Peyer's patch (tissue), 4 donors: ENCODE measurements around the gene FAM114A1. TPM values are rescaled to one million over a fixed set of nuclear protein-coding genes. Genes with fewer than 3 reads are reported as not detected.
"Not testable (repeated sequence)": the region's sequence is repeated elsewhere in the genome, so short reads cannot be mapped to it uniquely, and the experiment has no call there.

Experiments used
- DNase-seq, 3 donors: peaks; one replicate each; pipeline ENCODE4 v3.0.0-alpha.2; 2017 to 2019
- H3K27ac ChIP-seq, 4 donors: fragments of 200-600 bp; sonication (generic); one replicate each; pipeline ENCODE4 v1.5.1; 2016 to 2019
- H3K27me3 ChIP-seq, 2 donors: fragments of 200-600 bp; sonication (generic); one replicate each; pipeline ENCODE4 v1.5.1; 2019
- H3K36me3 ChIP-seq, 3 donors: fragments of 200-600 bp; sonication (generic); one replicate each; pipeline ENCODE4 v1.5.1; 2016 to 2019
- H3K4me1 ChIP-seq, 4 donors: fragments of 200-600 bp; sonication (generic); one replicate each; pipeline ENCODE4 v1.5.1; 2016 to 2019
- H3K4me3 ChIP-seq, 4 donors: fragments of 200-600 bp; sonication (generic); 1 replicate in 3 of 4; 2 replicates in 1 of 4; pipeline ENCODE4 v1.5.1; 2016 to 2019; ENCODE audit warnings: mild to moderate bottlenecking in 1 of 4
- H3K9me3 ChIP-seq, 4 donors: fragments of 200-600 bp; sonication (generic); one replicate each; pipeline ENCODE4 v1.5.1; 2016 to 2019; ENCODE audit warnings: mild to moderate bottlenecking in 1 of 4
- POLR2A ChIP-seq, 2 donors: fragments of 450-650 bp; IDR thresholded peaks; one replicate each; pipeline ENCODE4 v1.5.1; 2017; ENCODE audit warnings: antibody characterized with exemption in 2 of 2, mild to moderate bottlenecking in 2 of 2, moderate library complexity in 2 of 2
- total RNA-seq, 4 donors: library from RNA; depleted of rRNA; stranded (reverse); fragments of >200 nt; gene quantifications; one replicate each; pipeline ENCODE4 v1.1.0, GENCODE V29; 2016
- TF ChIP-seq, protein P1 (sequence below), 6 experiments: fragments of 450-650 bp in 4 of 6; fragments of 200-600 bp in 2 of 6; sonication (generic) in 1 of 6; IDR thresholded peaks; one replicate each; pipeline ENCODE4 v1.5.1; 2017 to 2019; ENCODE audit warnings: antibody characterized with exemption in 6 of 6, mild to moderate bottlenecking in 3 of 6, moderate library complexity in 1 of 6

Gene FAM114A1
- total RNA-seq, 4 donors from 2014 or later: 52.2 to 106 (median 69.0) TPM

DNA sequence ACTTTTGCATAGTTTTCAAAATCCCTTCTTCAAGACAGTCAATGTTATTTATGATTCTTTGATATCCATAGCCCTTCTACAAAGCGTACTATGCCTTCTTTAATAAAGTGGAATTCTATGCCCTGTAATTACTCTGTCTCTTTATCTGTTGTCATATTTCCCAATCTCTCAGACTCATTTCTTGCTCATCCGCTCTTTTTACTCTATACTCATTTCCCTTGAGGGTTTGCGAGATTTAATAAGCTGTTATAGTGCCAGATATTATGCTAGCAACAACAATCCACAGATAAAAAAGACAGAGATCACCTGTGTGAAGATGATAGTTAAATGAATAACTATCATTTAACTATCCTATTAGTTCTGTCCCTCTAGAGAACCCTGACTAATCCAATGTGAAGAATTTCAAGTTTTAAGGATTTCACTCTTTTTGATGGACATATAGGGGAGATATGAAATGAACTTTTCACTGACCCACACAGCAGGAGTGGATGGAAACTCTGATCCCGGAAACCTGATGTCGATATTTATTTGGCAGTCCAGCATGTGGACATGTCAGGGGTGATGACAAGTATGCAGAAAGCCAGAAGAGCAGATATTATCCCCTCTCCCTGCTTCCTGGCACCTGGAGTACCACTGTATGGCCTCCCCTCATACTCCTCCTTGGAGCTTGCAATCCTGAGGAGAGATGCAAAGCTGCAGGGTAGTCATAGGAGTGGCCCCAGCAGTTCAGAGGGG, 114.9 kb downstream of the FAM114A1 start:
- Histone ChIP-seq H3K9me3 (no peaks in the 10 kb centered on the region), H3K27ac (no peak overlapping the region), H3K4me1 (no peaks in the 10 kb centered on the region), H3K27me3 (no peaks in the 10 kb centered on the region), H3K4me3 (no peak overlapping the region), H3K36me3 (no peaks in the 10 kb centered on the region)
- TF ChIP-seq, protein P1, sequence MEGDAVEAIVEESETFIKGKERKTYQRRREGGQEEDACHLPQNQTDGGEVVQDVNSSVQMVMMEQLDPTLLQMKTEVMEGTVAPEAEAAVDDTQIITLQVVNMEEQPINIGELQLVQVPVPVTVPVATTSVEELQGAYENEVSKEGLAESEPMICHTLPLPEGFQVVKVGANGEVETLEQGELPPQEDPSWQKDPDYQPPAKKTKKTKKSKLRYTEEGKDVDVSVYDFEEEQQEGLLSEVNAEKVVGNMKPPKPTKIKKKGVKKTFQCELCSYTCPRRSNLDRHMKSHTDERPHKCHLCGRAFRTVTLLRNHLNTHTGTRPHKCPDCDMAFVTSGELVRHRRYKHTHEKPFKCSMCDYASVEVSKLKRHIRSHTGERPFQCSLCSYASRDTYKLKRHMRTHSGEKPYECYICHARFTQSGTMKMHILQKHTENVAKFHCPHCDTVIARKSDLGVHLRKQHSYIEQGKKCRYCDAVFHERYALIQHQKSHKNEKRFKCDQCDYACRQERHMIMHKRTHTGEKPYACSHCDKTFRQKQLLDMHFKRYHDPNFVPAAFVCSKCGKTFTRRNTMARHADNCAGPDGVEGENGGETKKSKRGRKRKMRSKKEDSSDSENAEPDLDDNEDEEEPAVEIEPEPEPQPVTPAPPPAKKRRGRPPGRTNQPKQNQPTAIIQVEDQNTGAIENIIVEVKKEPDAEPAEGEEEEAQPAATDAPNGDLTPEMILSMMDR (IDR thresholded peaks at IDR 0.05): no peak
- no peak for TF ChIP-seq POLR2A (IDR thresholded peaks at IDR 0.05)
- DNase-seq: no peak

DNA sequence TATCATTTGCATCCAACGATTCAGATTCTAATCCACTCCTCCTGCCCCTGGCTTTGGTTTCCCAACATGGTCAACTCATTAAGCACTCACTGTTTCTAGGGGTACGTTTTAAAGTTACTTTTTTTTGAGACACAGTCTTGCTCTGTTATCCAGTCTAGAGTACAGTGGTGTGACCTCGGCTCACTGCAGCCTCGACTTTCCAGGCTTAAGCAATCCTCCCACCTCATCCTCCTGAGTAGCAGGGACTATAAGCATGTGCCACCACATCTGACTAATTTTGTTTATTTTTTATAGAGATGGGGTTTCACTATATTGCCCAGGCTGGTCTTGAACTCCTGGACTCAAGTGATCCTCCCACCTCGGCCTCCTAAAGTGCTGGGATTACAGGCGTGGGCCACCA, 115.7 kb downstream of the FAM114A1 start:
- no peaks in the 10 kb centered on the region for H3K4me1 ChIP-seq
- H3K27me3 ChIP-seq: no peaks in the 10 kb centered on the region
- TF ChIP-seq POLR2A (IDR thresholded peaks at IDR 0.05): no peak
- H3K27ac ChIP-seq: no peak overlapping the region
- DNase-seq: no peak
- H3K4me3 ChIP-seq: no peak overlapping the region
- no peaks in the 10 kb centered on the region for H3K9me3 ChIP-seq
- H3K36me3 ChIP-seq: no peaks in the 10 kb centered on the region

DNA sequence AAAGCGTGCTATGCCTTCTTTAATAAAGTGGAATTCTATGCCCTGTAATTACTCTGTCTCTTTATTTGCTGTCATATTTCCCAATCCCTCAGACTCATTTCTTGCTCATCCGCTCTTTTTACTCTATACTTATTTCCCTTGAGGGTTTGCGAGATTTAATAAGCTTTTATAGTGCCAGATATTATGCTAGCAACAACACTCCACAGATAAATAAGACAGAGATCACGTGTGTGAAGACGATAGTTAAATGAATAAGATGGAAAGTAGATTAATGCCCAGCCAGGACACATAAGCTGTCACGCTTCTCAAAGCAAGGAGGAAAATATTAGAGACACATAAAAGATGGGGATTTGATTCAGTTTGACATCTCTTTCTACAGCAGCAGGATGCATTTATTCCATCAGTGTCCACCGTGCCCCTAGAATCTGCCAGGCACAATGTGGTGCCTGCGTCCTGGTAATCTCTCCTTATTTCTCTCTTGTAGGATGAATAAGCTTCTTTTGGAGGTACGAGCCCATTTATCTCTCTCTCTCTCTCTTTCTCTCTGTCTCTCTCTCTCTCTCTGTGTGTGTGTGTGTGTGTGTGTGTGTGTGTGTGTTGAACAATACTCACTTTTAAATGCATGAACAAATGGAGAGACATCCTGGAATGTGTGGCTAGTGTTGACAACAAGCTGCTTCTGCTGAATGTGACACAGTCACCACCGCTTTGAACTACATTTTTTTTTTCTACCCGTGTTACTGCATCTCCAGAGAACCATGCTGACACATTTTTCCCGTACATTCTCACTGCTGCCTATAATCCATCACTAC, 116.4 kb downstream of the FAM114A1 start:
- H3K4me3 ChIP-seq: no peak overlapping the region
- H3K36me3 ChIP-seq: no peaks in the 10 kb centered on the region
- no peak overlapping the region for H3K27ac ChIP-seq
- H3K9me3 ChIP-seq: no peaks in the 10 kb centered on the region
- DNase-seq: no peak
- no peaks in the 10 kb centered on the region for H3K27me3 ChIP-seq
- no peaks in the 10 kb centered on the region for H3K4me1 ChIP-seq
- TF ChIP-seq, protein P1 (IDR thresholded peaks at IDR 0.05): no peak
- no peak for TF ChIP-seq POLR2A (IDR thresholded peaks at IDR 0.05)

DNA sequence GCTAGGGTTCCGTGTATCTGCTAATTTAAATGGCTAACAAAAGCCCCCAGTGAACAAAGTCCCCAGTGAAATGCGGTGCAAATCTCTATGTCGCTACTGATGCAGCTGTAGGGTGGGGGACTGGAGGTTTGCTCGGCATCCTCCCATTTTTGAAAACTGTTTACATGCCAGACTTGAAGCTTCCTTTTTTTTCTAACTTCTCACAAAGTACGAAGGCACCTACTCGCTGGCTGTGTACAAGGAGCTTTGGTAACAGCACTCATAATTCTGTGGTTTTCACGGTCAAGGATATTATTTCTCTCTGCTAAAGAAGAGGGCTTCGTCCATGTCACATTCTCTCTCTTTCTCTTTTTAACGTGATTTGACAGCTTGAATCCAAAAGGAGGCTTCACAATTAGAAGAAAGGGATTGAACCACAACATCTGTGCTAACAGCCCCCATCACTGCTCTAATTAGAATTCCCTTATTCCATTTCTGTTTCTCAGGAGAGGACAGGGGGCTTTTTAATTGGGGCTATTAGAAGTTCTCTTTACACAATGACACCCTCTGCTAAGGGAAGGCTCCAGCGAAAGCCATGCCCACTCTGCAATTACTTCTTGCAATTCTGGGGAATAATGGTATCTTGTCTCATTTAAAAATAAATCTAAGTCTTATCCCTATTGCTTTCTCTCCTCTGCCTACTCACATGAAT, 117.9 kb downstream of the FAM114A1 start:
- DNase-seq: peak in 1 of 3 donors; percentile 27
- Histone ChIP-seq H3K9me3 (no peaks in the 10 kb centered on the region), H3K4me3 (no peak overlapping the region), H3K27me3 (no peaks in the 10 kb centered on the region), H3K27ac (peak overlapping the region in 2 of 4 donors; percentile 20 to 65), H3K36me3 (no peaks in the 10 kb centered on the region), H3K4me1 (no peaks in the 10 kb centered on the region)
- no peak for TF ChIP-seq POLR2A (IDR thresholded peaks at IDR 0.05)
- TF ChIP-seq, protein P1 (IDR thresholded peaks at IDR 0.05): no peak

DNA sequence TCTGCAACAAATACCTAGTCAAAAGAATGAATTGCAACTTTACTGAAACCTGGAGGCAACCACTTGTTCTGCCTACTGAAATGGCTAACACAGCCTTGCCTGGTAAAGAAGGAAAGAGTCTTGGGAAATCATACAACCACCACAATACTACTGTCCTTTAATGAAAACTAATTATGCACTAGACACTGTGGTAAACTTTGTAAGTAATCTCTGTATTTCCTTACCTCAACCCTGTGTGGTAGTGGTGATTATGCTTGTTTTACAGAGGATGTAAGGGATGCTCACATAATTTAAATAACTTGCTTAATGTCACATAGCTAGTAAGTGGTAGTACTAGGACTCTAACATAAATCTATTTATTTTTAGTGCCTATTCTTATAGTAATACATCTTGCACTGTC, 119.9 kb downstream of the FAM114A1 start:
- TF ChIP-seq, protein P1 (IDR thresholded peaks at IDR 0.05): no peak
- TF ChIP-seq POLR2A (IDR thresholded peaks at IDR 0.05): no peak
- Histone ChIP-seq H3K27me3 (no peaks in the 10 kb centered on the region), H3K4me3 (no peak overlapping the region), H3K36me3 (no peaks in the 10 kb centered on the region), H3K27ac (peak overlapping the region in 1 of 4 donors; percentile 28), H3K9me3 (no peaks in the 10 kb centered on the region), H3K4me1 (no peaks in the 10 kb centered on the region)
- no peak for DNase-seq

DNA sequence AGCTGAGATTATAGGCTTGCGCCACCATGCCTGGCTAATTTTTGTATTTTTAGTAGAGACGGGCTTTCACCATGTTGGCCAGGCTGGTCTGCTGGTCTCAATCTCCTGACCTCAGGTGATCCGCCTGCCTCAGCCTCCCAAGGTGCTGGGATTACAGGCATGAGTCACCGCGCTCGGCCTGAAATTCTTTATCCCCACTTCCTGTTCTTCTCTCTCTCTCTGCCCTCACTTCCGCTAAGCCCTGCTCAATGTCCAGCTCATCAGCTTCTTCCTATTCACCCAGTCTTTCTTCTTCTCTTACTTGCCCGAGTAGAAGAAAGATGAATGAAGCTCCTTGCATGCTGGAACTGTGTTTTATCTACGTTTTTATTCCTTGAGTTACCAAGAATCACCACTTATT, 120.7 kb downstream of the FAM114A1 start:
- H3K4me1 ChIP-seq, H3K27ac ChIP-seq, H3K4me3 ChIP-seq, H3K9me3 ChIP-seq, DNase-seq, H3K36me3 ChIP-seq, H3K27me3 ChIP-seq: not testable (repeated sequence)
